ENCODE data around the gene SF3A1. TPM values are rescaled to one million over a fixed set of nuclear protein-coding genes. Genes with fewer than 3 reads are reported as not detected.

SF3A1 gene
- total RNA-seq, 1 experiment from 2014 or later, result 230 TPM

DNA sequence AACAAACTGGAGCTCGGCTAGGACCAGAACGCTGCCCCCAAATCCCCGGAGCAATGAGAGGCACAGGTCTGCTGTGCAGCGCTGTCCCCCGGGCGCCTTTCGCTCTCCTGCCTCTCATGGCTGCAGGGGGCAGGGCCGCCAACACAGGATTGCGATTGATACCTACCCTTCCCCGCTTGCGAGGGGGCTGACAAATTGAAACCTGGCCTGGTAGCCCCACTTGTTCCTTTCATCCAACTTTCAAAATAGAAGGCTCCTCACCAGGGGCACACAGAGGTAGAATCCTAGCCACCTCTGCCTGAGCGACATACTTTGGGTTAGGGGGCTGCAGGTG is 66.7 kb downstream of the SF3A1 start:
- ATAC-seq, result 0 out of 2 replicates have a peak, but pooled peaks have one; percentile 1
- H3K27ac ChIP-seq (ENCODE audit: low read depth, low read length), result peak overlapping the region; percentile 40; the same call in 1 of the 2 replicates
- H3K9ac ChIP-seq (ENCODE audit: low read length), result peak overlapping the region; percentile 33; the same call in 1 of the 2 replicates

DNA sequence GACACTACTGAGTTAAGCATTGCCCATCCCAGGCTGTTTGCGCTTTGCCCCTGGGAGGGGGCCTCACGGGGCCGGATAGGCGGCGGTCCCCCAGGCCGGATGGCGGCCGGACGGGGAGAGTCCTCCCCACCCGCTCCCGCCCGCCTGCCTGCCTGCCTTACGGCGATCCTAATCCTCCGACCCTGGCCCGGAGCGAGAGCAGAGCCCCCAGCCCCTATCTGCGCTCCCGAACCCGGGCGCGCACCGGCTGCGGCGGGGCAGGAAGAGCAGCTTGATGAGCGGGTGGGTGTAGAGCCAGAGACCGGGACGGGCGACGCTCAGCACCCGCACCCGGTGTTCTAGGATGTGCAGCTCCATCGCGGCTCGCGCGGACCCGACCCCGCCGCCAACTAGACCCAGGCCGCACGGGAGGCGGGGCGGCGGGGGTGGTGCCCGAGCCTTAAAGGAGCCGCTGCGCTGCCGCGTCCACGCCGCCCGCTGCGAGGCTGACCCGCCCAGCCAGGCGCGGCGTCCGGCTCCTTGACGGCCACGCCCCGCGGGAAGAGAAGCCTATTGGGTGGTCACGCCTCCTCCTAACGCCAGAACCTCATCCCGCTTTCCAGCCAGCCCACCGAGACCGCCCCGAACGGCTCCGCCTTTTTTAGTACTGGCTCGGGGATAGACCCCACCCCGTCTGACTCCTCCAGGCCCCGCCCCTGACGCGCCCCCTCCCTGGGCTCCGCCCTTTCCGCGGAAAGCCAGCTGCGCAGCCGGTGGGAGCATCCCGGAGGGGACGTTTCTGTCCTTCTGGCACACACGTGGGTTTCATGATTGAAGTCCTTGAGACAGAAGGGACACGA is 67.3 kb downstream of the SF3A1 start, which contains the start of gene CASTOR1:
TSS of gene CASTOR1 (minus strand) at position 365 of the 839 bp plus-strand sequence. CDS start at position 357, 8 bp downstream.
- no peaks in the 10 kb centered on the region for H4K20me1 ChIP-seq (ENCODE audit: insufficient read depth)
- H3K9me3 ChIP-seq (ENCODE audit: control insufficient read depth in 1 of 2, insufficient read depth in 1 of 2, low read depth in 1 of 2, low read length in 2 of 2), result no peaks in the 10 kb centered on the region
- POLR2A ChIA-PET, result interaction anchor here (0.7 to 1.9 kb wide), 5 partner anchors 12 to 134 kb away, joined by 3 to 10 read pairs (median 6); partner anchors contain the start of gene TBC1D10A
- intact Hi-C loops (cut with micrococcal nuclease), result loop anchor here (1.0 to 5.0 kb wide), 2 partner anchors 38 to 138 kb away; partner anchors contain the start of gene MTFP1
- no peaks in the 10 kb centered on the region for H3K27me3 ChIP-seq (ENCODE audit: insufficient read depth, low read length)
- peak within 1 kb of the TSS; percentile 65 to 80 for H3K4me3 ChIP-seq (replicated peaks in 1 of 2; ENCODE audit: low read depth in 1 of 2, low read length in 2 of 2)
- RAD21 ChIA-PET (ENCODE audit: low non-redundant PET in 1 of 2, low total read pairs in 2 of 2, uncharacterized antibody in 2 of 2, unreplicated experiment in 2 of 2), result interaction anchor here (0.8 to 2.0 kb wide), 3 partner anchors 38 to 95 kb away, joined by 3 to 21 read pairs (median 3); partner anchors contain the start of gene TBC1D10A (in 2 of the 2)
- peak within 1 kb of the TSS; percentile 70 for H3K9ac ChIP-seq (ENCODE audit: low read length)
- H3K36me3 ChIP-seq (ENCODE audit: control insufficient read depth in 1 of 2, insufficient read depth in 2 of 2, low read length in 2 of 2), result peaks cover 2 to 4% of the 10 kb centered on the region in 2 experiments; a peak in 2 of 4 replicates
- no peaks in the 10 kb centered on the region for H3K79me2 ChIP-seq (ENCODE audit: insufficient read depth, low read length)
- H2AFZ ChIP-seq (ENCODE audit: low read depth, low read length, poor library complexity, severe bottlenecking), result no peak within 1 kb of the TSS
- H3K9me2 ChIP-seq (ENCODE audit: insufficient read depth), result no peaks in the 10 kb centered on the region
- H3K4me1 ChIP-seq (ENCODE audit: control insufficient read depth in 1 of 2, insufficient read depth in 2 of 2, low read length in 2 of 2), result peaks cover 37 to 54% of the 10 kb centered on the region in 2 experiments
- no TSS peak for BruUV-seq (replicated peaks)
- ATAC-seq (peak; percentile 87), DNase-seq (ENCODE audit: low read depth, low spot score) (peak; percentile 96)
- CTCF ChIA-PET, result interaction anchor here (1.0 to 5.4 kb wide), 8 partner anchors 13 to 184 kb away, joined by 3 to 81 read pairs (median 5); partner anchors contain the start of genes RNF215 and TBC1D10A
- peak within 1 kb of the TSS; percentile 97 for H3K4me2 ChIP-seq (ENCODE audit: low read length)
- peak within 1 kb of the TSS; percentile 53 for H3K27ac ChIP-seq (ENCODE audit: low read depth, low read length)
- TF ChIP-seq, protein P1, sequence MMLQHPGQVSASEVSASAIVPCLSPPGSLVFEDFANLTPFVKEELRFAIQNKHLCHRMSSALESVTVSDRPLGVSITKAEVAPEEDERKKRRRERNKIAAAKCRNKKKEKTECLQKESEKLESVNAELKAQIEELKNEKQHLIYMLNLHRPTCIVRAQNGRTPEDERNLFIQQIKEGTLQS (IDR thresholded peaks at IDR 0.05), result no peak
- TF ChIP-seq CEBPB (IDR thresholded peaks at IDR 0.05; ENCODE audit: low read depth), result no peak
- TF ChIP-seq, protein P2, sequence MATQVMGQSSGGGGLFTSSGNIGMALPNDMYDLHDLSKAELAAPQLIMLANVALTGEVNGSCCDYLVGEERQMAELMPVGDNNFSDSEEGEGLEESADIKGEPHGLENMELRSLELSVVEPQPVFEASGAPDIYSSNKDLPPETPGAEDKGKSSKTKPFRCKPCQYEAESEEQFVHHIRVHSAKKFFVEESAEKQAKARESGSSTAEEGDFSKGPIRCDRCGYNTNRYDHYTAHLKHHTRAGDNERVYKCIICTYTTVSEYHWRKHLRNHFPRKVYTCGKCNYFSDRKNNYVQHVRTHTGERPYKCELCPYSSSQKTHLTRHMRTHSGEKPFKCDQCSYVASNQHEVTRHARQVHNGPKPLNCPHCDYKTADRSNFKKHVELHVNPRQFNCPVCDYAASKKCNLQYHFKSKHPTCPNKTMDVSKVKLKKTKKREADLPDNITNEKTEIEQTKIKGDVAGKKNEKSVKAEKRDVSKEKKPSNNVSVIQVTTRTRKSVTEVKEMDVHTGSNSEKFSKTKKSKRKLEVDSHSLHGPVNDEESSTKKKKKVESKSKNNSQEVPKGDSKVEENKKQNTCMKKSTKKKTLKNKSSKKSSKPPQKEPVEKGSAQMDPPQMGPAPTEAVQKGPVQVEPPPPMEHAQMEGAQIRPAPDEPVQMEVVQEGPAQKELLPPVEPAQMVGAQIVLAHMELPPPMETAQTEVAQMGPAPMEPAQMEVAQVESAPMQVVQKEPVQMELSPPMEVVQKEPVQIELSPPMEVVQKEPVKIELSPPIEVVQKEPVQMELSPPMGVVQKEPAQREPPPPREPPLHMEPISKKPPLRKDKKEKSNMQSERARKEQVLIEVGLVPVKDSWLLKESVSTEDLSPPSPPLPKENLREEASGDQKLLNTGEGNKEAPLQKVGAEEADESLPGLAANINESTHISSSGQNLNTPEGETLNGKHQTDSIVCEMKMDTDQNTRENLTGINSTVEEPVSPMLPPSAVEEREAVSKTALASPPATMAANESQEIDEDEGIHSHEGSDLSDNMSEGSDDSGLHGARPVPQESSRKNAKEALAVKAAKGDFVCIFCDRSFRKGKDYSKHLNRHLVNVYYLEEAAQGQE (IDR thresholded peaks at IDR 0.05; ENCODE audit: low read depth), result no peak
- TF ChIP-seq, protein P3, sequence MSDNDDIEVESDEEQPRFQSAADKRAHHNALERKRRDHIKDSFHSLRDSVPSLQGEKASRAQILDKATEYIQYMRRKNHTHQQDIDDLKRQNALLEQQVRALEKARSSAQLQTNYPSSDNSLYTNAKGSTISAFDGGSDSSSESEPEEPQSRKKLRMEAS (IDR thresholded peaks at IDR 0.05), result peak; percentile 68; the same call in 1 of the 2 replicates
- no peak for TF ChIP-seq FOSL1 (IDR thresholded peaks at IDR 0.05; ENCODE audit: low read depth)
- TF ChIP-seq SRF (IDR thresholded peaks at IDR 0.05; ENCODE audit: low read depth), result no peak
- no peak for TF ChIP-seq EZH2 (IDR thresholded peaks at IDR 0.05)
- no peak for TF ChIP-seq EZH2phosphoT487 (IDR thresholded peaks at IDR 0.05; ENCODE audit: borderline replicate concordance)
- peak; percentile 47 for TF ChIP-seq SP1 (IDR thresholded peaks at IDR 0.05; ENCODE audit: low read depth)
- TF ChIP-seq POLR2AphosphoS5 (IDR thresholded peaks at IDR 0.05; ENCODE audit: low read depth, low read length), result peak; percentile 32; the same call in 1 of the 2 replicates
- peak; percentile 83 for TF ChIP-seq TCF7L2 (IDR thresholded peaks at IDR 0.05; ENCODE audit: borderline replicate concordance, extremely low read depth, insufficient read depth, insufficient read length)
- no peak for TF ChIP-seq SIN3A (IDR thresholded peaks at IDR 0.05; ENCODE audit: low read depth)

More for the DNA sequence above, 66.7 kb downstream of the SF3A1 start:
- H3K79me2 ChIP-seq (ENCODE audit: insufficient read depth, low read length), result no peaks in the 10 kb centered on the region
- POLR2A ChIA-PET, result interaction anchor here (1.7 kb wide), 1 partner anchor 37 kb away, joined by 8 read pairs; the partner anchor contains the start of gene TBC1D10A
- H3K4me2 ChIP-seq (ENCODE audit: low read length), result peak overlapping the region; percentile 97
- no peaks in the 10 kb centered on the region for H3K9me3 ChIP-seq (ENCODE audit: control insufficient read depth in 1 of 2, insufficient read depth in 1 of 2, low read depth in 1 of 2, low read length in 2 of 2)
- H3K4me1 ChIP-seq (ENCODE audit: control insufficient read depth in 1 of 2, insufficient read depth in 2 of 2, low read length in 2 of 2), result peaks cover 37 to 53% of the 10 kb centered on the region in 2 experiments
- H3K27me3 ChIP-seq (ENCODE audit: insufficient read depth, low read length), result no peaks in the 10 kb centered on the region
- no TSS peak for BruUV-seq (replicated peaks)
- H3K36me3 ChIP-seq (ENCODE audit: control insufficient read depth in 1 of 2, insufficient read depth in 2 of 2, low read length in 2 of 2), result peaks cover 2 to 4% of the 10 kb centered on the region in 2 experiments; a peak in 2 of 4 replicates
- no peak for DNase-seq (ENCODE audit: low read depth, low spot score)
- RAD21 ChIA-PET (ENCODE audit: low non-redundant PET in 1 of 2, low total read pairs in 2 of 2, uncharacterized antibody in 2 of 2, unreplicated experiment in 2 of 2), result interaction anchor here in 1 of 2 experiments (0.8 kb wide), 1 partner anchor 37 kb away, joined by 3 read pairs; the partner anchor contains the start of gene TBC1D10A
- H3K4me3 ChIP-seq (replicated peaks in 1 of 2; ENCODE audit: low read depth in 1 of 2, low read length in 2 of 2), result peak overlapping the region; percentile 29 to 80
- intact Hi-C loops (cut with micrococcal nuclease), result loop anchor here (1.0 to 5.0 kb wide), 2 partner anchors 37 to 137 kb away; partner anchors contain the start of gene MTFP1
- H3K9me2 ChIP-seq (ENCODE audit: insufficient read depth), result no peaks in the 10 kb centered on the region
- H2AFZ ChIP-seq (ENCODE audit: low read depth, low read length, poor library complexity, severe bottlenecking), result no peak overlapping the region
- CTCF ChIA-PET, result interaction anchor here (1.4 to 5.4 kb wide), 3 partner anchors 12 to 98 kb away, joined by 3 to 81 read pairs (median 57); partner anchors contain the start of genes RNF215 and TBC1D10A
- no peaks in the 10 kb centered on the region for H4K20me1 ChIP-seq (ENCODE audit: insufficient read depth)
- TF ChIP-seq EZH2phosphoT487 (IDR thresholded peaks at IDR 0.05; ENCODE audit: borderline replicate concordance) (no peak), POLR2A (IDR thresholded peaks at IDR 0.05; ENCODE audit: borderline replicate concordance, extremely low read depth, insufficient read depth, insufficient read length) (no peak), CBX3 (IDR thresholded peaks at IDR 0.05; ENCODE audit: low read depth) (no peak), RAD21 (IDR thresholded peaks at IDR 0.05; ENCODE audit: low read depth) (no peak)
